GM23338 (cell line): ENCODE measurements around the gene DOP1B. TPM values are rescaled to one million over a fixed set of nuclear protein-coding genes. Genes with fewer than 3 reads are reported as not detected.

ENCODE experiments used
- CREB1 ChIP-seq: fragments of 250-450 bp; sonication (Bioruptor Pico); IDR thresholded peaks from 2 replicates; pipeline ENCODE4 v1.5.0; 2020; ENCODE audit warnings: low read depth, mild to moderate bottlenecking, moderate library complexity
- EZH2 ChIP-seq: fragments of 200-600 bp; sonication (generic); IDR thresholded peaks from one replicate; pipeline ENCODE4 v1.8.0; 2017; ENCODE audit warnings: antibody characterized with exemption, mild to moderate bottlenecking, low read depth; ENCODE audit not compliant: unreplicated experiment
- EZH2phosphoT487 ChIP-seq: fragments of 200-600 bp; sonication (generic); IDR thresholded peaks from one replicate; pipeline ENCODE4 v1.8.1; 2018; ENCODE audit warnings: antibody characterized with exemption; ENCODE audit not compliant: unreplicated experiment
- JUNB ChIP-seq: IDR thresholded peaks from one replicate; pipeline ENCODE4 v1.6.1; 2016; ENCODE audit warnings: antibody characterized with exemption; ENCODE audit not compliant: unreplicated experiment
- POLR2AphosphoS5 ChIP-seq: IDR thresholded peaks from 2 replicates; pipeline ENCODE4 v1.6.1; 2016; ENCODE audit warnings: antibody characterized with exemption, low read depth
- polyA plus RNA-seq: library from polyadenylated mRNA; unstranded; fragments of >200 nt; fragmentation: Nextera tagmentation; extraction: Ambion mirVana; gene quantifications from 2 replicates; pipeline ENCODE4 v1.2.1, GENCODE V29; 2016
- total RNA-seq: library from RNA; depleted of rRNA; stranded (reverse); fragments of >200 nt; shearing (Covaris generic); gene quantifications from 2 replicates; pipeline ENCODE4 v1.2.3, GENCODE V29; 2014
- TF ChIP-seq, protein P1 (sequence below): fragments of 250-450 bp; sonication (Bioruptor Pico); IDR thresholded peaks from 2 replicates; pipeline ENCODE4 v1.5.0; 2020; ENCODE audit warnings: mild to moderate bottlenecking, moderate library complexity
- TF ChIP-seq, protein P2 (sequence below): IDR thresholded peaks from 2 replicates; pipeline ENCODE4 v1.6.1; 2016; ENCODE audit warnings: antibody characterized with exemption
- TF ChIP-seq, protein P3 (sequence below): IDR thresholded peaks from one replicate; pipeline ENCODE4 v1.6.1; 2018; ENCODE audit warnings: antibody characterized with exemption; ENCODE audit not compliant: unreplicated experiment

DOP1B gene
- total and polyA plus RNA-seq, 2 experiments from 2014 or later = 4.9 to 18.0 TPM

DNA sequence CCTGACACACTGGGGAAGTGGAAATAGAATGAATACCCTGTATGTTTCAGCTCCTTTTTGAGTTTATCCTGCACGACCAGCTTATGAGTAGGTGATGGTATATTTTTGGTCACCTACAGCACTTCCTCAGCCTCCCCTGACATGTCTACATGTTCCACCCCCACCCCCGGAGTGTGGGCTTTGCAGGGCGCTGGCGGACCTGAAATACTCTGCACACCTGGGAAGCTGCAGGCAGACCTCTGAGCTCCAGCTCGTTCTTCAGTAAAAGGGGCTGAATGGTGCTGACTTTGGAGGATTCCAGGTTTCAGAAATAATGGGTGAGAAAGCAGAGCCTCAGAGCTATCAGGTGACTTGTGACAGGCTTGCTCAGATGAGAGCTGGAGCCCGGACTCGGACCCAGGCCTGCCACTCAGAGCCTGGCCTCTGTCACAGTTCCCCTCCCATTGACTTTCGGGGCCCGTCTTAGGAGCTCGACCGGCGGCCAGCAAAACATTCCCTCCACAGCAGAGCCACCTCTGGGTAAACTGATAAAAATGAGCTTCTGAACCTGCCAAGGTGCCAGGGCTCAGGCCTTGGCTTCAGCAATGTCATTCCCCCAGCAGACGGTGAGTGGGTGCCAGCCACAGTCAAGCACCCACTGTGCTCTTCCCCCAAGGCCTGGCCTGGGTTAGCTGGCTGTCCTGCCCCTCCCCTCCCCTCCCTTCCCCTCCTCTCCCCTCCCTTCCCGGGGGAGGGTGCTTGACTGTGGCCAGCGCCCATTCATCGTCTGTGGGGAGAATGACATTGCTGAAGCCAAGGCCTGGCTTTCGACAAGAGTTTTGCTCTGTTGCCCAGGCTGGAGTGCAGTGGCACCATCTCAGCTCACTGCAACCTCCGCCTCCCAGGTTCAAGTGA, 30.1 kb downstream of the DOP1B start (continued):
- TF ChIP-seq, protein P1, sequence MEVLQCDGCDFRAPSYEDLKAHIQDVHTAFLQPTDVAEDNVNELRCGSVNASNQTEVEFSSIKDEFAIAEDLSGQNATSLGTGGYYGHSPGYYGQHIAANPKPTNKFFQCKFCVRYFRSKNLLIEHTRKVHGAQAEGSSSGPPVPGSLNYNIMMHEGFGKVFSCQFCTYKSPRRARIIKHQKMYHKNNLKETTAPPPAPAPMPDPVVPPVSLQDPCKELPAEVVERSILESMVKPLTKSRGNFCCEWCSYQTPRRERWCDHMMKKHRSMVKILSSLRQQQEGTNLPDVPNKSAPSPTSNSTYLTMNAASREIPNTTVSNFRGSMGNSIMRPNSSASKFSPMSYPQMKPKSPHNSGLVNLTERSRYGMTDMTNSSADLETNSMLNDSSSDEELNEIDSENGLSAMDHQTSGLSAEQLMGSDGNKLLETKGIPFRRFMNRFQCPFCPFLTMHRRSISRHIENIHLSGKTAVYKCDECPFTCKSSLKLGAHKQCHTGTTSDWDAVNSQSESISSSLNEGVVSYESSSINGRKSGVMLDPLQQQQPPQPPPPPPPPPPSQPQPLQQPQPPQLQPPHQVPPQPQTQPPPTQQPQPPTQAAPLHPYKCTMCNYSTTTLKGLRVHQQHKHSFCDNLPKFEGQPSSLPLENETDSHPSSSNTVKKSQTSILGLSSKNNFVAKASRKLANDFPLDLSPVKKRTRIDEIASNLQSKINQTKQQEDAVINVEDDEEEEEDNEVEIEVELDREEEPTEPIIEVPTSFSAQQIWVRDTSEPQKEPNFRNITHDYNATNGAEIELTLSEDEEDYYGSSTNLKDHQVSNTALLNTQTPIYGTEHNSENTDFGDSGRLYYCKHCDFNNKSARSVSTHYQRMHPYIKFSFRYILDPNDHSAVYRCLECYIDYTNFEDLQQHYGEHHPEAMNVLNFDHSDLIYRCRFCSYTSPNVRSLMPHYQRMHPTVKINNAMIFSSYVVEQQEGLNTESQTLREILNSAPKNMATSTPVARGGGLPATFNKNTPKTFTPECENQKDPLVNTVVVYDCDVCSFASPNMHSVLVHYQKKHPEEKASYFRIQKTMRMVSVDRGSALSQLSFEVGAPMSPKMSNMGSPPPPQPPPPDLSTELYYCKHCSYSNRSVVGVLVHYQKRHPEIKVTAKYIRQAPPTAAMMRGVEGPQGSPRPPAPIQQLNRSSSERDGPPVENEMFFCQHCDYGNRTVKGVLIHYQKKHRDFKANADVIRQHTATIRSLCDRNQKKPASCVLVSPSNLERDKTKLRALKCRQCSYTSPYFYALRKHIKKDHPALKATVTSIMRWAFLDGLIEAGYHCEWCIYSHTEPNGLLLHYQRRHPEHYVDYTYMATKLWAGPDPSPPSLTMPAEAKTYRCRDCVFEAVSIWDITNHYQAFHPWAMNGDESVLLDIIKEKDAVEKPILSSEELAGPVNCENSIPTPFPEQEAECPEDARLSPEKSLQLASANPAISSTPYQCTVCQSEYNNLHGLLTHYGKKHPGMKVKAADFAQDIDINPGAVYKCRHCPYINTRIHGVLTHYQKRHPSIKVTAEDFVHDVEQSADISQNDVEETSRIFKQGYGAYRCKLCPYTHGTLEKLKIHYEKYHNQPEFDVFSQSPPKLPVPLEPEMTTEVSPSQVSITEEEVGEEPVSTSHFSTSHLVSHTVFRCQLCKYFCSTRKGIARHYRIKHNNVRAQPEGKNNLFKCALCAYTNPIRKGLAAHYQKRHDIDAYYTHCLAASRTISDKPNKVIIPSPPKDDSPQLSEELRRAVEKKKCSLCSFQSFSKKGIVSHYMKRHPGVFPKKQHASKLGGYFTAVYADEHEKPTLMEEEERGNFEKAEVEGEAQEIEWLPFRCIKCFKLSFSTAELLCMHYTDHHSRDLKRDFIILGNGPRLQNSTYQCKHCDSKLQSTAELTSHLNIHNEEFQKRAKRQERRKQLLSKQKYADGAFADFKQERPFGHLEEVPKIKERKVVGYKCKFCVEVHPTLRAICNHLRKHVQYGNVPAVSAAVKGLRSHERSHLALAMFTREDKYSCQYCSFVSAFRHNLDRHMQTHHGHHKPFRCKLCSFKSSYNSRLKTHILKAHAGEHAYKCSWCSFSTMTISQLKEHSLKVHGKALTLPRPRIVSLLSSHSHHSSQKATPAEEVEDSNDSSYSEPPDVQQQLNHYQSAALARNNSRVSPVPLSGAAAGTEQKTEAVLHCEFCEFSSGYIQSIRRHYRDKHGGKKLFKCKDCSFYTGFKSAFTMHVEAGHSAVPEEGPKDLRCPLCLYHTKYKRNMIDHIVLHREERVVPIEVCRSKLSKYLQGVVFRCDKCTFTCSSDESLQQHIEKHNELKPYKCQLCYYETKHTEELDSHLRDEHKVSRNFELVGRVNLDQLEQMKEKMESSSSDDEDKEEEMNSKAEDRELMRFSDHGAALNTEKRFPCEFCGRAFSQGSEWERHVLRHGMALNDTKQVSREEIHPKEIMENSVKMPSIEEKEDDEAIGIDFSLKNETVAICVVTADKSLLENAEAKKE (CRISPR knock-in tag) = no peak
- no peak for TF ChIP-seq POLR2AphosphoS5
- TF ChIP-seq CREB1 (CRISPR knock-in tag) = no peak
- TF ChIP-seq, protein P2, sequence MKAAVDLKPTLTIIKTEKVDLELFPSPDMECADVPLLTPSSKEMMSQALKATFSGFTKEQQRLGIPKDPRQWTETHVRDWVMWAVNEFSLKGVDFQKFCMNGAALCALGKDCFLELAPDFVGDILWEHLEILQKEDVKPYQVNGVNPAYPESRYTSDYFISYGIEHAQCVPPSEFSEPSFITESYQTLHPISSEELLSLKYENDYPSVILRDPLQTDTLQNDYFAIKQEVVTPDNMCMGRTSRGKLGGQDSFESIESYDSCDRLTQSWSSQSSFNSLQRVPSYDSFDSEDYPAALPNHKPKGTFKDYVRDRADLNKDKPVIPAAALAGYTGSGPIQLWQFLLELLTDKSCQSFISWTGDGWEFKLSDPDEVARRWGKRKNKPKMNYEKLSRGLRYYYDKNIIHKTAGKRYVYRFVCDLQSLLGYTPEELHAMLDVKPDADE = no peak
- no peak for TF ChIP-seq EZH2
- TF ChIP-seq, protein P3, sequence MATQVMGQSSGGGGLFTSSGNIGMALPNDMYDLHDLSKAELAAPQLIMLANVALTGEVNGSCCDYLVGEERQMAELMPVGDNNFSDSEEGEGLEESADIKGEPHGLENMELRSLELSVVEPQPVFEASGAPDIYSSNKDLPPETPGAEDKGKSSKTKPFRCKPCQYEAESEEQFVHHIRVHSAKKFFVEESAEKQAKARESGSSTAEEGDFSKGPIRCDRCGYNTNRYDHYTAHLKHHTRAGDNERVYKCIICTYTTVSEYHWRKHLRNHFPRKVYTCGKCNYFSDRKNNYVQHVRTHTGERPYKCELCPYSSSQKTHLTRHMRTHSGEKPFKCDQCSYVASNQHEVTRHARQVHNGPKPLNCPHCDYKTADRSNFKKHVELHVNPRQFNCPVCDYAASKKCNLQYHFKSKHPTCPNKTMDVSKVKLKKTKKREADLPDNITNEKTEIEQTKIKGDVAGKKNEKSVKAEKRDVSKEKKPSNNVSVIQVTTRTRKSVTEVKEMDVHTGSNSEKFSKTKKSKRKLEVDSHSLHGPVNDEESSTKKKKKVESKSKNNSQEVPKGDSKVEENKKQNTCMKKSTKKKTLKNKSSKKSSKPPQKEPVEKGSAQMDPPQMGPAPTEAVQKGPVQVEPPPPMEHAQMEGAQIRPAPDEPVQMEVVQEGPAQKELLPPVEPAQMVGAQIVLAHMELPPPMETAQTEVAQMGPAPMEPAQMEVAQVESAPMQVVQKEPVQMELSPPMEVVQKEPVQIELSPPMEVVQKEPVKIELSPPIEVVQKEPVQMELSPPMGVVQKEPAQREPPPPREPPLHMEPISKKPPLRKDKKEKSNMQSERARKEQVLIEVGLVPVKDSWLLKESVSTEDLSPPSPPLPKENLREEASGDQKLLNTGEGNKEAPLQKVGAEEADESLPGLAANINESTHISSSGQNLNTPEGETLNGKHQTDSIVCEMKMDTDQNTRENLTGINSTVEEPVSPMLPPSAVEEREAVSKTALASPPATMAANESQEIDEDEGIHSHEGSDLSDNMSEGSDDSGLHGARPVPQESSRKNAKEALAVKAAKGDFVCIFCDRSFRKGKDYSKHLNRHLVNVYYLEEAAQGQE = no peak
- no peak for TF ChIP-seq EZH2phosphoT487
- no peak for TF ChIP-seq JUNB
